GM19372 (cell line): ENCODE results near the gene CCDC91.

Experiments
- ATAC-seq: cut with Tn5 transposase; IDR thresholded peaks from one replicate; pipeline ENCODE4 v1.9.1; 2021; ENCODE audit warnings: mild to moderate bottlenecking, low read depth, moderate library complexity; ENCODE audit not compliant: unreplicated experiment

CCDC91 gene

DNA sequence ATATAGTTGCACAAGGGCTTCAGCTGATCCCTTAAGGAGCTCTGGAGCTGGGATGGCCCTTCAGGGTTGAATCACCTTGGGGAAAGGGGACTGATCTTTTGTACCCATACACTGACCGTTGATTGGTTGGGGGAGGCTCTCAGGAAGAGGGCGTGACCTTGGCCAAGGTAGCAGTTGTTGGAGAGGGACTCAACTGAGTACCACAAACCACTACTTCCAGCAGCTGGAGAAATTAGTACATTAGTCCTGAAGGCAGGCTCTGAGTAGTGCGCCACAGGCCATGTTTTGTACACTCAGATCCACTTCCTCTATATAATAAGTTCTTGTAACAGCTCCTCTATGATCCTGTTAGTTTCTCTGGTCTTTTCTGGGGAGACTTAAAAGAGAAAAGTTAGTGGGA, 317.6 kb downstream of the CCDC91 start:
- ATAC-seq = no peak

- ATAC-seq = no peak
These were observed 322.1 kb downstream of the CCDC91 start for GRCh38 chr12:28512406-28512805.

GRCh38 chr12:28512876-28513275, 322.6 kb downstream of the CCDC91 start:
- ATAC-seq = no peak

- ATAC-seq = no peak
These were observed 323.7 kb downstream of the CCDC91 start for GRCh38 chr12:28513983-28514382.

DNA sequence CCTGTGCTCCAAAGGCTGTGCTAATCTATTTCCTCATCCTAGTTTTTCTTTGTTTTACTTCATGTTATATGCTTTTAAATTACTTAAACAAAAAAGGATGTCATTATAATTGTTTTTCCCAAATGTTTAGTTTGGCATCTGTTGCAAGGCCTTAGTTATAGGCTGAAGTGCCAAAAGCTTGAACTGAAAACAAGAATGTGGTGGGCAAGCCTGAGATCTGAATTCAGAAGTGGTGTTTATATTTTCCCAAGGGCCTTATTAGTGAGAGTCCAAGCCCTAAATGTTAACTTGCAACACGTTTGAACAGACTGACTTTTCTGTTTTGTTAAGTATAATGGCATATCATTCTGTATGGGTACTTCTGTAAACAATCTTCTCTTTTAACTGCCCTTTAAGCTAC, 326.8 kb downstream of the CCDC91 start:
- no peak for ATAC-seq

DNA sequence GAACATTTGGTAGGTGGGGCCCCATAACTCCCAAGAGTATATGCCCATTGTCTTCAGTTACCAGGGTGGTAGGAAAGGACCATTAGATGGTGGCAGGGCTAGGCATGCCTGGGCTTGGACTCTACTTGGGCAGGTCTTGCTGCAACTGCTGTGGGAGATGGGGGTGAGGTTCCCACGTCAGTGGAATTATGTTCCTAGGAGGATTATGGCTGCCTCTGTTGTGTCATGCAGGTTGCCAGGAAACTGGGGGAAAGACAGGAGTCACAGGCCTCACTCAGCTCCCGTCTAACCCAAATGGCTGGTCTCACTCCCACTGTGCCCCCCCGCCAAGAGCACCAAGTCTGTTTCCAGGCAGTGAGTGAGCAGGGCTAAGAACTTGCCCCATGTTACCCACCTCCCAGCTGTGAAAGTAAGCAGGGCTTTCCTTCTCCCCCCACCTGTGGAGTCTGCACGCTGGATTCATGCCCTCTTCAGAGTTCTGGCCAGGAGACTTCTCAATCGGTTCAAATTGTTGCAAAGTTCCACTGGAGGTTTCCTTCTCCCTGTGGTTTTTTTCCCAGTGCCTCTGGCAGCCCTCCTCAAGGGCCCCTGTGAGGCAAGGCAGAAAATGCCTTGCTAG, 337.5 kb downstream of the CCDC91 start:
- no peak for ATAC-seq

- ATAC-seq = no peak
These were observed 345.0 kb downstream of the CCDC91 start for GRCh38 chr12:28535216-28535615.

- no peak for ATAC-seq
These were observed 345.8 kb downstream of the CCDC91 start for GRCh38 chr12:28536088-28536487.

DNA sequence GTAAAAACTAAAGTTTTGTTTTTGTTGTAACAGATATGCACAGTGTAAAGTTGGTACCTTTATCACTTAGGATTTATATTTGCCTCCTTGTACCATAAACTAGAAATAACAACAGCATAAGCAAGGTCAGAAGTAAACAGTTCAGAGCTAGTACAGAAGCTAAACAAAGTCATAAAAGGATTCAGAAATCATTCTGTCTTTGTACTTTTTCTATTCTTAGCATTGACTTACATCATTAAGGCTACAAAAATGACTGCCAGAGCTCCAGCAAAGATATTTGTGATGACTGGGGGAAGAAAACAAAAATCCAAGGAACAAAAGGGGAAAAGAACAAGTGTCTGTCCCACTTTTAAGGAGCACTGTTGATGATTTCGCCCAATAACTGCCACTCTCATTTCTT, 347.2 kb downstream of the CCDC91 start:
- no peak for ATAC-seq

DNA sequence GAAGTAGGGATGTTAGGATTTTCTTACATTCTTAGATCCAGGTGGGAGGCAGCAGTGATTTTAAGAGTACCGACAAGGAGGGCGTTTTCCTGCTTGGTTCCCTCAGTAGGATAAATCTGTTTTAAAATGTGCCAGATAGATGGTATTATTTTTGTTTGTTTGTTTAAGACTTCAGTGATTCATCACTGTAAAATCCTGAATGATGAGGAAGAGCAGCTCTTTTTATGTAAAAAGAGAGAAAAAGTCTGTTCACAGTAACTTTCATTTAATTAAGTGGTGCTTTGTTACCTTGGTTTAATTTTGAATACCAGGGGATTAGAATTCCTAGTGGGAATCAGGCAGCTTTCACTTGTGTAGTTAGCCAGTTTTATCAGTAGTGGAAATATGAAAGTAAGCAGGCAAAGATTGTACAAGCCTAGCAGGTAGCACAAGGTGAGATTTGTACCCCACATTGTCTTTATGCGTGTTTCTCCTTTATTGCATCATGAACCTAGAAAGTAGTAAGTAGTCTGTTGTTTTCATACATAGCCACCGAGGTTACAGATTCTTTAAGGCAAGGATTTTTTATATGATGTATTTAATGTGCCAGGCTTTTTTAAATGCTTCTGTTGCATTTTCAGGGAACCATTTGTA, 349.6 kb downstream of the CCDC91 start:
- no peak for ATAC-seq

- ATAC-seq = no peak
These were observed 350.1 kb downstream of the CCDC91 start for GRCh38 chr12:28540324-28540714.

GRCh38 chr12:28543021-28543890, 353.0 kb downstream of the CCDC91 start:
- ATAC-seq = peak; percentile 79

DNA sequence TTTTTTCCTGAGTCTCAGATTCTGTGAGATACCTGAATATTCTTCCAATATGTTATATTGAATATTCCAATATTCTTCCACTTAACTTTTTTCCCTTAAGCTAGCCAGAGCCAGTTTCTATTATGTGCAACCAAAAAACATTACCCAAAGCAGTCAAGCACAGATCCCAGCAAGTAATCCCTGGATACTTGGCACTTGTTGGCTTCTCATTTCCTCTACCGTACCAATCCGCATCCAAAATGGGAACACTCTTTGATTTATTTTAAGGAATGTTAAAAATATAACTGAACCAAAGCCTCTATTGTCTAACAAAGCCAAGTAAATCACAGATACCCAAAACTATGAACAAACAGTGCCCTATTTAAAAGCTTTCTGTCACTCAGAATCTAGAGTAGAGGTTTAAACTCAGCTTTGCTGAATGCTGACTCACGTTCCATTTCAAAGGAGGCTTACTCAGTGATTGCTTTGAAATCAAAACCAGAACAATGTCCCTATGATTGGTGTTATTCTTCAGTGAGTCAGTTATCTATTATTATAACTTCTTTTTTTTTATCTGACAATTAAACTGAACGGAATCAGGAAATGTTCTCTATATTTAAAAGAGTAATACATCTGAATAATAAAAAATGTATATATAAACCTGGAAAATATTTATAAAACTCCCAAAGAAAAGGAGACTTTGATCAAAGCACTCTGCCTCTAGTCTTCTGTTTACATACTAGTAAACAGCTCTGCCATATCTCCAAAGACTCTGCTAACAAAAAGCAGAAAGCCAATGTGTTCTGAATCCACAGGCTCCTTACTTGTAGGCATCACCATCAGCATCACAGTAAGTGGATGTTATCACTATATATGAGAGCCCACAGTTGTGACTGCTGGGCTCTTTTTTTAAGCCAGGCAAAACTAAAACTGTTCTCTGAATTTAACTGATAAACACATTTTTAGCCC, 360.8 kb downstream of the CCDC91 start:
- ATAC-seq = no peak

- no peak for ATAC-seq
These were observed 362.2 kb downstream of the CCDC91 start for GRCh38 chr12:28552251-28552970.

- ATAC-seq = no peak
These were observed 365.5 kb downstream of the CCDC91 start for GRCh38 chr12:28555748-28556147.

DNA sequence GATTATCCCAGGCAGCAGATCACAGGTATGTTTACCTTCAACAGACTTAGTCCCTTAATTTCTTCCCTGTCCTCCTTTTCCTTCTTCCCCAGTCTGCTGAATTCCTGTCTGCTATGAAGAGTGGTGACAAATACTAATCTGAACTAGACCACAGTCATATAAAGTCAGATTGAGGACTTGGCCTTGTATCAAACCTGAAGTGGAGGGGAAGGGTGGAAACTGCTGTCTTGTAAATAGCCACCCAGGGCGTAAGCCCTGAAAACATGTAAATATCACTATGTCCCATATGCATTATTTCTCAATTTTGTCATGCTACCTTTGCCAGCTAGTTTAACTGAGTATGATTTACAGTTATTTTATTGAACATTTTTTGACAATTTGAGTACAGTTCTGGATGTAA, 368.0 kb downstream of the CCDC91 start:
- ATAC-seq = no peak

- no peak for ATAC-seq
These were observed 373.0 kb downstream of the CCDC91 start for GRCh38 chr12:28563286-28563685.

- ATAC-seq = no peak
These were observed 373.7 kb downstream of the CCDC91 start for GRCh38 chr12:28563936-28564335.

DNA sequence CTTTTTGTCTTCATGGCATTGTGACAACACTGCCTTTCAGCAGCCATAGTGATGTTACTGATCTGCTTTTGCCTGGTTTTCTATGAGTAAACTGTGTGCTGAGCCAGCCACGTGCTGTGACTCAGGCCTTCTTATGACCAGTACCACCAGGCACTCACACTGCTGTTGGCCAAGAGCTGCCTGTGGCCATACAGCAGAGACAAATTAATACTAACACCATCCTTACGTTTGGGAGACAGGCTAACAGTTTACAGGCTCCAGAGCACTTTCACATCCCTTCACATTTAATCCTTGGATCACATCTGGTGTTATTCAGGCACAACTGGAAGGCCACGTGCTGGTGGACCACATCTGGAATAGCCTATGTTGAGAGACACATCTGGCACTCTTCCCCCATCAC, 377.9 kb downstream of the CCDC91 start:
- ATAC-seq = no peak

- ATAC-seq = no peak
These were observed 378.4 kb downstream of the CCDC91 start for GRCh38 chr12:28568704-28569103.
